Astrocyte of the spinal cord (primary cell): Measurements from ENCODE around the gene SNAP47.

Experiments used
- DNase-seq: peaks from one replicate; pipeline ENCODE4 v3.0.0; 2011; ENCODE audit warnings: low read depth, low spot score
- H3K4me3 ChIP-seq: 2 replicates; pipeline ENCODE4 v1.5.1; 2011; ENCODE audit warnings: low read depth, mild to moderate bottlenecking, low read length, moderate library complexity
- in situ Hi-C: cut with HindIII; loops from 2 replicates; pipeline ENCODE4 v1.10.0; 2017; ENCODE audit warnings: low sequenced_read_pairs
- TF ChIP-seq, protein P1 (sequence below): IDR thresholded peaks from 2 replicates; pipeline ENCODE4 v1.5.1; 2012; ENCODE audit warnings: low read depth, mild to moderate bottlenecking, low read length, inconsistent platforms

The SNAP47 gene

DNA sequence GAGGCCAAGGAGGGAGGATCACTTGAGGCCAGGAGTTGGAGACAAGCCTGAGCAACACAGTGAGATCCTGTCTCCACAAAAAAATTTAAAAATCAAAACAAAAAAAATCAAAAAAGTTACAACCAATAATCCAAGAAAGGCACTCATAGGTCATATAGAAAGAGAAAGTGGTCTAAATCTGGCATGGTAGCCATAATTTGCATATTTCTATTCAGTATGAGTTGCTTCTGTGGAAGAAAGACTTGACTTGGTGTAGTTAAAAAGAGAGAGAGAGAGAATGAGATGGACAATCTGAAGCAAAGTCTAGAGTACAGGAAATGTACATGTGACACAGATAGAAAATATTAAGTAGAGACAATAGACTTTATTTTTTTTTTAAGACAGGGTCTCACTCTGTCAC lies 22.6 kb upstream of the SNAP47 start:
- no peak for DNase-seq
- no peak overlapping the region for H3K4me3 ChIP-seq
- TF ChIP-seq, protein P1, sequence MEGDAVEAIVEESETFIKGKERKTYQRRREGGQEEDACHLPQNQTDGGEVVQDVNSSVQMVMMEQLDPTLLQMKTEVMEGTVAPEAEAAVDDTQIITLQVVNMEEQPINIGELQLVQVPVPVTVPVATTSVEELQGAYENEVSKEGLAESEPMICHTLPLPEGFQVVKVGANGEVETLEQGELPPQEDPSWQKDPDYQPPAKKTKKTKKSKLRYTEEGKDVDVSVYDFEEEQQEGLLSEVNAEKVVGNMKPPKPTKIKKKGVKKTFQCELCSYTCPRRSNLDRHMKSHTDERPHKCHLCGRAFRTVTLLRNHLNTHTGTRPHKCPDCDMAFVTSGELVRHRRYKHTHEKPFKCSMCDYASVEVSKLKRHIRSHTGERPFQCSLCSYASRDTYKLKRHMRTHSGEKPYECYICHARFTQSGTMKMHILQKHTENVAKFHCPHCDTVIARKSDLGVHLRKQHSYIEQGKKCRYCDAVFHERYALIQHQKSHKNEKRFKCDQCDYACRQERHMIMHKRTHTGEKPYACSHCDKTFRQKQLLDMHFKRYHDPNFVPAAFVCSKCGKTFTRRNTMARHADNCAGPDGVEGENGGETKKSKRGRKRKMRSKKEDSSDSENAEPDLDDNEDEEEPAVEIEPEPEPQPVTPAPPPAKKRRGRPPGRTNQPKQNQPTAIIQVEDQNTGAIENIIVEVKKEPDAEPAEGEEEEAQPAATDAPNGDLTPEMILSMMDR: no peak
- in situ Hi-C loops: no loop called here

DNA sequence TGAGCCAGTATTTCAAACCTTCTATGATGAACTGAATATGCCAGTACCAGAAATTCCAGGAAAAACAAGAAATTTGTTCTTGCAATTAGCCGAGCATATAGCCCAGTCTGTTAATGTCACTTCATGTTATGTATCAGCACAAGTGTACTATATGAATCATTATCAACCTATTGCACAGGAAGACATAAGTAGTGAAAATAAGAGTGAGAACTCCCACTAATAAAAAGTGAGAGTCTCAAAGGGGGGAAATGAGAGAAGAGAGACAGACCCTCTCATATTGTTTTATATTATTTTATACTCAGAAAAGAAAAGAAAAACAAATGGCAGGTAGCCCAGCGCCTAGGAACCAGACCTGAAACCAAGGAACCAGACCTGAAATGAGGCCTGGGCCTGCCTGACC lies 16.3 kb upstream of the SNAP47 start:
- in situ Hi-C loops: no loop called here
- DNase-seq: no peak
- TF ChIP-seq, protein P1: no peak
- no peak overlapping the region for H3K4me3 ChIP-seq

DNA sequence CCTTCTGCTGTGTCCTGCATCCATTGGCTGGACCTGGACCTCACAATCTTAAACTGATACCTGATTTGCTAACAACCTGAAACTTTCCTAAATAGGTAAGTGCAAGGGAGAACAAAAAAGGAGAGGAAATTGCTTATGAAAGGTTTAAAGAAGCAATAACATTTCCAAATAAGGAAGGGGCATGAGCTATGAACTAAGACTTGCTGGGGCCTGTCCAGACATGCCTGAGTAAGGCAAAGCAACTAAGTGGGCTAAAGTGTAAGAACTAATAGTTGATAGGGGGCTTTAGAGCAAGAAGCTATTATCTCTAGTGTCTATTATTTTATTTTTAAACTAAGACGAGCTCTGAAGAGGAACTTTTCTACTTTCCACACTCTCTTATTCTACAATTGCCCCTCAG lies 11.8 kb upstream of the SNAP47 start:
- DNase-seq: no peak
- in situ Hi-C loops: no loop called here
- TF ChIP-seq, protein P1: no peak
- H3K4me3 ChIP-seq: no peak overlapping the region

DNA sequence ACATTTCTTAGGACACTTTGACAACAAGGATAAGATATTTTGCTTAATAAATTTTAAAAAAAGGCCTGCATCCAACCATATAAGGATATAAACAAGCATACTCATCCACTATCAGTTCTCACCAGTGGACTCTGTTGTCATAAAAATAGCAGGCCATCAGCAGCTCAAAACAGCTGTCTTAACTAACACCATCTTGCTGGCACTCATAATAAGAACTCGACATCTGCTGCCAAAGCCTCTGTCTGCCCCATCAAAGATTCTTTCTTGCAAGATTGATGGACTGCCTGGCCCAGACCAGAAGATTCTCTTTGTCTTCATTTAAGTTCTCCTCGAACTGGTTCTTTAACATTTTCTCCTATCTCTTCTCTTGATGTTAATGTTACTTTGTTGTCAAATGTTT lies 10.2 kb upstream of the SNAP47 start:
- DNase-seq: no peak
- no peak overlapping the region for H3K4me3 ChIP-seq
- TF ChIP-seq, protein P1: no peak
- in situ Hi-C loops: no loop called here

DNA sequence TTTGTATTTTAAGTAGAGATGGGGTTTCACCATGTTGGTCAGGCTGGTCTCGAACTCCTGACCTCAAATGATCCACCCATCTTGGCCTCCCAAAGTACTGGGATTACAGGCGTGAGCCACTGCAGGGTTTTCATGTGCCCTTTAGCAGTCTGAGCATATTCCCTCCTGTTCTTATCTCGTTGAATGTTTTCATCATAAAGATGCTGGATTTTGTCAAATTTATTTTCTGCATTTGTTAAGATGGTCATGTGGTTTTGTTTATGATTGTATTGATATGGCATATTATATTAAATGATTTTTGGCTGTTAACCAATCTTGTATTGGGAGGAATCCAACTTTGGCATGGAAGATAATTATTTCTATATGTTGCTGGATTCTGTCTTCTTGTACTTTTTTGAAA lies 8.9 kb upstream of the SNAP47 start:
- DNase-seq: no peak
- TF ChIP-seq, protein P1: no peak
- H3K4me3 ChIP-seq: no peak overlapping the region
- in situ Hi-C loops: no loop called here

DNA sequence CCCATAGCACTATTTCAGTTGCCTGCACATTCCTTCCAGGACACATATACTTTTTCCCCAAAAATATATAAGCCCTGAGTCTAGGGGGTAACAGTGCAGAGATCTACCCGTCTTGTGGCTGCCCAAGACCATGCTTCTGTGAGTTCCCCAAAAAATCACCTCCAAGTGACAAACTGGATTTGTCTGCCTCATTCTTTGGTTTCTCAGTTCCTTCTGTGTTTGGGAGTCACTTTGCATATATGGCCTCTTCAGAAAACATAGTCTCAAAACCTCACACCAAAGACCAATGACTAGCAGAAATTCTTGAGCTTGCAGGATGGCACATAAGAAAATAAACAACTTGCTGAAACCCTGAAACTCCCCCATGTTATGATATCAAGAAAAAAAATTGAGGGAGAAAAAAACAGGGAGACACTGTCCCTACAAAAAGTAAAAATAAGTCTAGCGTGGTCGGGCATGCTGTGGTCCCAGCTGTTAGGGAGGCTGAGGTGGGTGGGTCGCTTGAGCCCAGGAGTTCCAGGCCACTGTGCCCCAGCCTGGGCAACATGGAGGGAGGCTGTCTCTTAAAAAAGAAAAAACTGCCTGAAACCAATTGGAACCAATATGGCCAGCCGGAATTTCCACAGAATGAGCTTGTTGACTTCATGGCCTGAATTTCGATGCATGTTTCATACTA lies 8.2 kb upstream of the SNAP47 start:
- in situ Hi-C loops: no loop called here
- DNase-seq: no peak
- TF ChIP-seq, protein P1: no peak
- H3K4me3 ChIP-seq: no peak overlapping the region
